Natural killer cell (primary cell): ENCODE data around the gene TBR1. TPM values are rescaled to one million over a fixed set of nuclear protein-coding genes. Genes with fewer than 3 reads are reported as not detected.

Source experiments
- ATAC-seq, 3 donors: fragments of 150-1000 bp in 2 of 3; fragments of 200-7000 bp in 1 of 3; cut with Tn5 transposase; 1 replicate in 1 of 3; 2 replicates in 2 of 3; pipeline ENCODE4 v1.10.0; 2021; ENCODE audit warnings: mild to moderate bottlenecking in 2 of 3, moderate library complexity in 2 of 3
- DNase-seq, 2 donors: peaks; one replicate each; pipeline versions ENCODE4 v3.0.0 to v3.0.0-alpha.2; 2013 to 2021; ENCODE audit warnings: mixed read lengths in 1 of 2
- H3K27ac ChIP-seq: one replicate; pipeline ENCODE4 v1.5.1; 2013; ENCODE audit warnings: mild to moderate bottlenecking, low read length
- H3K27me3 ChIP-seq: one replicate; pipeline ENCODE4 v1.6.1; 2013; ENCODE audit warnings: low read length; ENCODE audit not compliant: control insufficient read depth, insufficient read depth
- H3K36me3 ChIP-seq: one replicate; pipeline ENCODE4 v1.6.1; 2013; ENCODE audit warnings: low read length; ENCODE audit not compliant: control insufficient read depth, insufficient read depth
- H3K4me1 ChIP-seq: one replicate; pipeline ENCODE4 v1.6.1; 2013; ENCODE audit warnings: low read length; ENCODE audit not compliant: control insufficient read depth, insufficient read depth
- H3K4me3 ChIP-seq: one replicate; pipeline ENCODE4 v1.5.1; 2013; ENCODE audit warnings: low read length
- H3K9me3 ChIP-seq: one replicate; pipeline ENCODE4 v1.6.1; 2013; ENCODE audit warnings: low read length; ENCODE audit not compliant: control insufficient read depth, insufficient read depth
- H3K27ac Mint-ChIP-seq, 2 donors: one replicate each; pipeline ENCODE4 v1.8.0; 2022; ENCODE audit warnings: mild to moderate bottlenecking in 2 of 2, mixed read lengths in 2 of 2, moderate library complexity in 1 of 2
- H3K27me3 Mint-ChIP-seq, 2 donors: one replicate each; pipeline ENCODE4 v1.8.0; 2022; ENCODE audit warnings: low read depth in 2 of 2, mixed read lengths in 2 of 2
- H3K36me3 Mint-ChIP-seq: one replicate; pipeline ENCODE4 v1.8.0; 2022; ENCODE audit warnings: mixed read lengths
- H3K4me1 Mint-ChIP-seq, 2 donors: one replicate each; pipeline ENCODE4 v1.8.0; 2022; ENCODE audit warnings: mixed read lengths in 2 of 2
- H3K4me3 Mint-ChIP-seq: one replicate; pipeline ENCODE4 v1.8.0; 2022; ENCODE audit warnings: mild to moderate bottlenecking, moderate library complexity, mixed read lengths
- H3K9me3 Mint-ChIP-seq, 2 donors: one replicate each; pipeline ENCODE4 v1.8.0; 2022; ENCODE audit warnings: mixed read lengths in 2 of 2
- WGBS: methylation state at CpG from one replicate; pipeline ENCODE4 v1.1.7; 2013; ENCODE audit warnings: missing lambda C conversion rate; ENCODE audit not compliant: insufficient coverage; 5-methylcytosine and 5-hydroxymethylcytosine counted together
- intact Hi-C: fragments of 100-400 bp; cut with micrococcal nuclease; formaldehyde crosslinking; loops from one replicate; pipeline ENCODE4 v1.14.2; 2022
- total RNA-seq, 4 donors: library from RNA; stranded (reverse); fragments of 120-200 nt in 1 of 4; gene quantifications; one replicate each; pipeline versions ENCODE4 v1.2.3 to v1.2.4, GENCODE V29; 2013 to 2022
- TF ChIP-seq, protein P1 (sequence below): fragments of 200-600 bp; IDR thresholded peaks from one replicate; pipeline ENCODE4 v1.8.0; 2022; ENCODE audit warnings: antibody characterized with exemption

TBR1 gene
- total RNA-seq, 3 donors from 2014 or later (not counting 1 experiment from before 2014, with no cell fraction given): not detected

DNA sequence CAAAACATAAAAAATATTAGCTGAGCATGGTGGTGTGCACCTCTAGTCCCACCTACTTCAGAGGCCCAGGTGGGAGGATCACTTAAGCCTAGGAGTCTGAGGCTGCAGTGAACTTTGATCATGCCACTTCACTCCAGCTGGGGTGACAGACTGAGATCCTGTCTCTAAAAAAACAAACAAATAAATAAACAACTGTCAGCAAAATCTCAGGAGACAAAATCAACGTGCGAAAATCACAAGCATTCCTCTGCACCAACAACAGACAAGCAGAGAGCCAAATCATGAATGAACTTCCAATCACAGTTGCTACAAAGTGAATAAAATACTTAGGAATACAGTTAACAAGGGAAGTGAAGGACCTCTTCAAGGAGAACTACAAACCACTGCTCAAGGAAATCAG is 58.8 kb downstream of the TBR1 start:
- no peaks in the 10 kb centered on the region for H3K27me3 ChIP-seq
- H3K27ac Mint-ChIP-seq: no peak overlapping the region
- TF ChIP-seq, protein P1, sequence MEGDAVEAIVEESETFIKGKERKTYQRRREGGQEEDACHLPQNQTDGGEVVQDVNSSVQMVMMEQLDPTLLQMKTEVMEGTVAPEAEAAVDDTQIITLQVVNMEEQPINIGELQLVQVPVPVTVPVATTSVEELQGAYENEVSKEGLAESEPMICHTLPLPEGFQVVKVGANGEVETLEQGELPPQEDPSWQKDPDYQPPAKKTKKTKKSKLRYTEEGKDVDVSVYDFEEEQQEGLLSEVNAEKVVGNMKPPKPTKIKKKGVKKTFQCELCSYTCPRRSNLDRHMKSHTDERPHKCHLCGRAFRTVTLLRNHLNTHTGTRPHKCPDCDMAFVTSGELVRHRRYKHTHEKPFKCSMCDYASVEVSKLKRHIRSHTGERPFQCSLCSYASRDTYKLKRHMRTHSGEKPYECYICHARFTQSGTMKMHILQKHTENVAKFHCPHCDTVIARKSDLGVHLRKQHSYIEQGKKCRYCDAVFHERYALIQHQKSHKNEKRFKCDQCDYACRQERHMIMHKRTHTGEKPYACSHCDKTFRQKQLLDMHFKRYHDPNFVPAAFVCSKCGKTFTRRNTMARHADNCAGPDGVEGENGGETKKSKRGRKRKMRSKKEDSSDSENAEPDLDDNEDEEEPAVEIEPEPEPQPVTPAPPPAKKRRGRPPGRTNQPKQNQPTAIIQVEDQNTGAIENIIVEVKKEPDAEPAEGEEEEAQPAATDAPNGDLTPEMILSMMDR: no peak
- H3K36me3 Mint-ChIP-seq: no peaks in the 10 kb centered on the region
- H3K4me3 Mint-ChIP-seq: no peak overlapping the region
- ATAC-seq: no peak
- no peaks in the 10 kb centered on the region for H3K36me3 ChIP-seq
- DNase-seq: no peak
- WGBS: 90% methylated on average over 2 of the region's 2 CpGs
- H3K27ac ChIP-seq: no peak overlapping the region
- peaks cover 5% of the 10 kb centered on the region for H3K9me3 ChIP-seq
- H3K4me3 ChIP-seq: no peak overlapping the region
- intact Hi-C loops: no loop called here
- H3K27me3 Mint-ChIP-seq: peaks cover 3 to 5% of the 10 kb centered on the region in 2 donors
- peaks cover 0 to 5% of the 10 kb centered on the region in 2 donors for H3K9me3 Mint-ChIP-seq
- no peaks in the 10 kb centered on the region for H3K4me1 Mint-ChIP-seq
- H3K4me1 ChIP-seq: no peaks in the 10 kb centered on the region

Other genes with a start within 250 kb of the TBR1 start
- gene PSMD14, start 107.9 kb upstream of the TBR1 start, total RNA-seq: 10 to 100 TPM; 34.2 to 40.9 (median 36.2) TPM
- 1 to 10 TPM; 1.7 to 2.2 (median 1.9) TPM for gene SLC4A10, start 208.1 kb downstream of the TBR1 start, total RNA-seq